ENCODE measurements around the gene OLFM4. TPM values are rescaled to one million over a fixed set of nuclear protein-coding genes. Genes with fewer than 3 reads are reported as not detected.

Gene OLFM4
- total and polyA plus RNA-seq, 4 donors, result 0.34 to 18.1 (median 3.2) TPM

GRCh38 chr13:52992110-52992509, 36.5 kb upstream of the OLFM4 start:
- no peak overlapping the region for H3K27ac ChIP-seq (ENCODE audit: low read depth in 1 of 2, low read length in 1 of 2)
- TF ChIP-seq CTCF (IDR thresholded peaks at IDR 0.05; ENCODE audit: control extremely low read depth, extremely low read depth), result no peak
- no peaks in the 10 kb centered on the region for H3K36me3 ChIP-seq (ENCODE audit: control insufficient read depth in 4 of 4, insufficient read depth in 4 of 4, low read length in 4 of 4)
- H3K9me3 ChIP-seq (ENCODE audit: control insufficient read depth in 4 of 4, insufficient read depth in 3 of 4, low read length in 3 of 4), result peaks cover 0 to 2% (median 0%) of the 10 kb centered on the region in 4 donors
- DNase-seq, result no peak
- H3K4me1 ChIP-seq (ENCODE audit: control insufficient read depth in 5 of 5, insufficient read depth in 5 of 5, low read length in 5 of 5), result no peaks in the 10 kb centered on the region
- H3K4me3 ChIP-seq, result no peak overlapping the region
- H3K9ac ChIP-seq (ENCODE audit: insufficient read depth in 1 of 2, low read length in 2 of 2), result no peak overlapping the region
- WGBS, 2 donors, result 92 to 94% methylated on average over 11 of the region's 11 CpGs
- no peak for ATAC-seq (ENCODE audit: insufficient read depth, low FRiP score)
- no peaks in the 10 kb centered on the region for H3K27me3 ChIP-seq (ENCODE audit: control insufficient read depth in 3 of 3, insufficient read depth in 3 of 3, low read length in 2 of 3)

GRCh38 chr13:52994051-52994450, 34.6 kb upstream of the OLFM4 start:
- WGBS, 2 donors, result 62 to 82% methylated on average over 2 of the region's 2 CpGs
- peaks cover 0 to 2% (median 0%) of the 10 kb centered on the region in 4 donors for H3K9me3 ChIP-seq (ENCODE audit: control insufficient read depth in 4 of 4, insufficient read depth in 3 of 4, low read length in 3 of 4)
- no peak overlapping the region for H3K4me3 ChIP-seq
- ATAC-seq (ENCODE audit: insufficient read depth, low FRiP score) (no peak), DNase-seq (no peak)
- no peak overlapping the region for H3K27ac ChIP-seq (ENCODE audit: low read depth in 1 of 2, low read length in 1 of 2)
- no peak overlapping the region for H3K9ac ChIP-seq (ENCODE audit: insufficient read depth in 1 of 2, low read length in 2 of 2)
- TF ChIP-seq CTCF (IDR thresholded peaks at IDR 0.05; ENCODE audit: control extremely low read depth, extremely low read depth), result no peak
- no peaks in the 10 kb centered on the region for H3K27me3 ChIP-seq (ENCODE audit: control insufficient read depth in 3 of 3, insufficient read depth in 3 of 3, low read length in 2 of 3)
- H3K4me1 ChIP-seq (ENCODE audit: control insufficient read depth in 5 of 5, insufficient read depth in 5 of 5, low read length in 5 of 5), result no peaks in the 10 kb centered on the region
- no peaks in the 10 kb centered on the region for H3K36me3 ChIP-seq (ENCODE audit: control insufficient read depth in 4 of 4, insufficient read depth in 4 of 4, low read length in 4 of 4)

DNA sequence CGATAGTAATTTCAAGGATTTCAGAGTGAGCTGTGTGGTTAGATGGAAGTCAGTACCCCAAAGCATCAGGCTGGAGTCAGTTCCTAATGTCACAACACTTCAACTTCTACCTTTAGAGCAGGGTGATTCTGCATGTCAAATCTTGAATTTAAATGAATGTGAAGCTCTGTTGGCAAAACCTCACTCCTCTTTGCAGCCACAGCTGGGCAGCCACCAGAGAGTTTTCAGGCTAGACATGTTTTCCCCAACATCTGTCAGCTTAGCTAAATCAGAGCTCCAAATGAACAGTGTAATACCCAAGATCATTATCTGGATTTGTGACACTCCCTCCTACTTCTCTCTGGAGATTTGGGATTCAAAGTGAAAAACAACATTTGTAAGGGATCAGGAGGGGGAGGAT, 33.7 kb upstream of the OLFM4 start:
- H3K36me3 ChIP-seq (ENCODE audit: control insufficient read depth in 4 of 4, insufficient read depth in 4 of 4, low read length in 4 of 4), result no peaks in the 10 kb centered on the region
- no peak overlapping the region for H3K4me3 ChIP-seq
- H3K9ac ChIP-seq (ENCODE audit: insufficient read depth in 1 of 2, low read length in 2 of 2), result no peak overlapping the region
- 38 to 67% methylated on average over 1 of the region's 1 CpG for WGBS, 2 donors
- H3K27me3 ChIP-seq (ENCODE audit: control insufficient read depth in 3 of 3, insufficient read depth in 3 of 3, low read length in 2 of 3), result no peaks in the 10 kb centered on the region
- ATAC-seq (ENCODE audit: insufficient read depth, low FRiP score) (no peak), DNase-seq (no peak)
- peaks cover 0 to 2% (median 0%) of the 10 kb centered on the region in 4 donors for H3K9me3 ChIP-seq (ENCODE audit: control insufficient read depth in 4 of 4, insufficient read depth in 3 of 4, low read length in 3 of 4)
- no peak overlapping the region for H3K27ac ChIP-seq (ENCODE audit: low read depth in 1 of 2, low read length in 1 of 2)
- no peaks in the 10 kb centered on the region for H3K4me1 ChIP-seq (ENCODE audit: control insufficient read depth in 5 of 5, insufficient read depth in 5 of 5, low read length in 5 of 5)
- no peak for TF ChIP-seq CTCF (IDR thresholded peaks at IDR 0.05; ENCODE audit: control extremely low read depth, extremely low read depth)

- TF ChIP-seq CTCF (IDR thresholded peaks at IDR 0.05; ENCODE audit: control extremely low read depth, extremely low read depth), result no peak
Observed at GRCh38 chr13:52995946-52996345, 32.7 kb upstream of the OLFM4 start.

More at GRCh38 chr13:52995946-52996345, 32.7 kb upstream of the OLFM4 start:
- 93 to 94% methylated on average over 2 of the region's 2 CpGs for WGBS, 2 donors
- H3K9me3 ChIP-seq (ENCODE audit: control insufficient read depth in 4 of 4, insufficient read depth in 3 of 4, low read length in 3 of 4), result peaks cover 0 to 3% (median 0%) of the 10 kb centered on the region in 4 donors
- H3K9ac ChIP-seq (ENCODE audit: insufficient read depth in 1 of 2, low read length in 2 of 2), result no peak overlapping the region
- H3K4me1 ChIP-seq (ENCODE audit: control insufficient read depth in 5 of 5, insufficient read depth in 5 of 5, low read length in 5 of 5), result no peaks in the 10 kb centered on the region
- no peak overlapping the region for H3K4me3 ChIP-seq
- H3K27ac ChIP-seq (ENCODE audit: low read depth in 1 of 2, low read length in 1 of 2), result no peak overlapping the region
- DNase-seq (no peak), ATAC-seq (ENCODE audit: insufficient read depth, low FRiP score) (no peak)
- no peaks in the 10 kb centered on the region for H3K27me3 ChIP-seq (ENCODE audit: control insufficient read depth in 3 of 3, insufficient read depth in 3 of 3, low read length in 2 of 3)
- H3K36me3 ChIP-seq (ENCODE audit: control insufficient read depth in 4 of 4, insufficient read depth in 4 of 4, low read length in 4 of 4), result no peaks in the 10 kb centered on the region
